Tongue (tissue), 2 donors: ENCODE measurements around the gene DHRS9. TPM values are rescaled to one million over a fixed set of nuclear protein-coding genes. Genes with fewer than 3 reads are reported as not detected.
"Not testable (repeated sequence)": the region's sequence is repeated elsewhere in the genome, so short reads cannot be mapped to it uniquely, and the experiment has no call there.

Experiments used
- DNase-seq: peaks from one replicate; pipeline ENCODE4 v3.0.0-alpha.2; 2015
- total RNA-seq: library from RNA; depleted of rRNA; stranded (reverse); fragments of >200 nt; gene quantifications from one replicate; pipeline ENCODE4 v1.2.3, GENCODE V29; 2014

Gene DHRS9
- total RNA-seq, 1 donor from 2014 or later: 1.6 TPM

- no peak for DNase-seq
These were observed 26.3 kb downstream of the DHRS9 start for GRCh38 chr2:169095621-169096105.

GRCh38 chr2:169104848-169105247 lies 35.5 kb downstream of the DHRS9 start:
- no peak for DNase-seq

- DNase-seq: no peak
These were observed 36.1 kb downstream of the DHRS9 start for GRCh38 chr2:169105476-169105875.

DNA sequence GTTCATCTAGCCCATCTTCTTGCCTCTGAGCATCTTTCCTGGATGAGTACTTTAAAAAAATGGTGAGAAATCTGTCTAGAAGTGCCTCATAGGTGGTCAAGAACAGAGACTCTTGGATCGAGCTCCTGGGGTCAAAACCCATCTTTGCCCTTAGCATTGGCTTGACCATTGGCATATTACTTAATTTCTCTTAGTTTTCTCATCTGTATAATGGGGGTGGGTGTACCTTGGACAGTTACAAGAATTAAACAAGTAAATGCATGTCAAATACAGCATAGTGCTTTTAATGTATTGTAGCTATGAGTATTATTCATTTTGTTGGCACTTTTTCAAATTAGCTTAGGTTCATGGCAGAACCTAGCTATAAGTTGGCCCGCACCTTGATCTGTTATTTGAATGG lies 36.8 kb downstream of the DHRS9 start:
- no peak for DNase-seq

DNA sequence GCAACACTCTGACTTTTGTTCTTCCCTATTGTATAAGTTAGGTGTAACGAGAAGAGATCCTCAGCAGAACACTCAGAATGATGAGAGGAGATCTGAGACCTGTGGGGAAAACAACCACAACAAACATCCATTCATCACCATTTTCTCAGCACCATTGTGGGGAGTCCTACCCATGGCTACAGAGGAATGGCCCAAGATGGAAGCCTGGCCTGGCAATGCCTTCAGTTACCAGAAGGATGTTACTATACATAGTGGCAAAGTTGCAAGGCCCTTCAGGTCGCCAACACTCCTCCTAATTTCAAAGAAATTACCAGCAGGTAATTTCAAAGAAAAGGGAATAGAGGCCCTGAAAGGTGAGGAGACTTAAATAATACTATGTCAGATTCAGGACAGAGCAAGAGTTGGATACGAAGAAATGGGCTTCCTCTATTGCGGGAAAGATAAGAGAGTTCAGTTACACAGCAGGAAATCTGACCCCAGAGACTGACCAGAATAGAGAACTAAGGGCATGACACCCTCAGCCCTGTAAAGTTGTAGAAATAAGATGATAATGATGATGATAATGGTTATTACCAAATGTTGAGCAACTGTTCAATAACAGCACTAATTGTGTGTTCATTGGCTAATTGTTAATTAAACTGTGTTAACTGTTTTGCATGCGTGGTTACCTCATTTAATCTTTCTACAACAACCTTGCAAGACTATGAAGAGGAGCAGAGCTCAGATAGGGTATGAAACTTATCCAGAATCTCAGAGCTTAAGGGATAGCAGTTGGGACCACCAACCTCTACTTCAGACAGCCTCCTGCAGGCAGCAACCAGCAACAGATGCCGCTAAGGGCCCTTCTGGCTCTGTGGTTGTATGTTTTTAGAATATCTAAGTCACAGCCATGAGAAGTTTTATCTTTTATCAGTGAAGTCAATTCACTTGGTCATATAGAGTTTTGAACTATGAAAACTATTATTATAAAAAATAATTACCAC lies 37.5 kb downstream of the DHRS9 start:
- DNase-seq: no peak

DNA sequence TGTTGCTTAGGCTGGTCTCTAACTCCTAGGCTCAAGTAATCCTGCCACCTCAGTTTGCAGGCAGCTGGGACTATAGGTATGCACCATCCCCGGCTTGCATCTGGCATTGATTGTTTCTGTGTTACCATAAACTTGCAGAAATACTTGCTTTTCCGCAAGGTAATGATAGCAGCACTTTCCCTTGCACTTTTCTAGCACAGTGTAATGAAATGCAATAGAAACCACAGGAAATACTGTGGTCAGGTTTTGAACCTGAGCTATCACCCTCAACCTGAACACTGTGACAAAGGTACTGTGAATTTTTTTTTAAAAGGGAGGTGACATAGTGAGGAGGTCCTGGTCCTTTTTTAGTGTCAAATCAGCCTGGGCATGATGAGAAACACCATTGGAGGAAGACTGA lies 38.3 kb downstream of the DHRS9 start:
- no peak for DNase-seq

DNA sequence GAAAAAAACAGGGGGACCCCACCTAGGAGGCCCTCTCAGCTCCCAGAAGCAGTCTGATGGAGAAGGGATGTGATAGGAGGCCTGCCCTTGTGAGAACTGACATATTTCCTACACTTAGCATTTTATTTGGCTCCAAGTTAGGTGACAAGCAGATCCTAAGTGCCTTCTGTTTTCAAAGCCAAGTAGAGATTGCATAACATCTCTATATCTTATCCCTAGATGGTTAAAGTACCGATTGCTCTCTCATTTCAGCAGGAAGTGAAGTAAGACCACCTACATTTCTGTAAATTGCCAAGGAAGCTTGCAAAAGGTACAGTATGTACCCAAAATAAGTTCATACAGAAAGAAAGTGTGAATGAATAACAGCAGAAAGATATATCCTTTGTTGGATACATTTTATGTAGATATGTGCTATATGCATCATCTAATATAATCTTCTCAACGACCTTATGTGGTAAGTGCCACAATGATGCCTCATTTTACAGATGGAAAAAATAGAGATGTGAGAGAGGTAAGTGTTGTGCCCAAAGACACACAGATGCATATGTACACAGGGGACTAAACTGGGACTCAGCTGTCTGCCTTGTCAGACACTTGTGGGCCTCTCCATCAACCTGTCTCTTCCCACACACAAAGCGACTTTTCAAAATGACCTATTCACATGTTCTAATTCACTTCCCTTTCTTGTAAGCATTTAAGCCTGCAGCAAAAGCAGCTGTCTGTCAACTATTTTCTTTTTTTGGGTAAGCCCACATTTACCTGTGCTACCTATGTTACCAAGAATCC lies 38.9 kb downstream of the DHRS9 start:
- DNase-seq: no peak

DNA sequence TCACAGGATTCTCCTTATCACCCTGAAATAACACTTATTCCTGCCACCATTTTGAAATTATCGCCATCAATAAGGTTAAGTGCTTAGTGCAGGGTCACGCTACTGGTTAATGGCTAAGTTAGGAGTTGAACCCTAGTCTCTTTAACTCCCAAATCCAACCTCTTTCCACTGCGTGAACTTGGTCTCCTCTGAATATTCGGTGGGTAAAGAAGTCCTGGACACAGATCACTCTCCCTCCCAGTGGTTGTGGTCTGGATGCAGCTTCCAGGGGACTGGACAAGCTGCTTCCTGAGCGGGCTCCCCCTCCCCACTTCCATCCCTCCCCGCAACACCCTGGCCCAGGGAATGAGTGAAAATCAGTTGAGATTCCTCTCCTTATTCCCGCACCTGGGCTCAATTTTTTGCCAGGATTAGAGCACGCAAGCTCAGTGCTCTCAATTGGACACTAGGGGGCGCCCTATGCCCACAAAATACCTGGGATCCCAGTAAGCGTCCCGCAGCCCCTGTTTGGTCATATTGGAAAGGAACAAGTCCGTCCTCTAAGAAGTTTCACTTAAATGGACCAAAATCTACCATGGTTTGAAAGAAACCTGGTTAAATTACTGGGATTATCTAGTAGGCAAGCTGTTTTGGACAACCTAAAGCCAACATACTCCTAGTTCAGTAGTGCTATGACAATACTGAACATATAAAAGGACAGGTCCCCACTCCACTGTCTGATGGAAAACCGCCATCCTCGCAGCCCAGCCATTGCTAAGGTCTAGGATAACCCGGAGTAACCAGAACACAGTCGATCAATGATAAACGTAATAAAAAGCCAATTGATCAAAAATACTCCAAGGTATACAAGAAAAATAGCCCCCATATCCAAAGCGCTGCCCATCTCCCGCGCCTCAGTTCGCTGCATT lies 40.4 kb downstream of the DHRS9 start:
- peak; percentile 89 for DNase-seq

GRCh38 chr2:169110419-169110818 lies 41.1 kb downstream of the DHRS9 start:
- no peak for DNase-seq

DNA sequence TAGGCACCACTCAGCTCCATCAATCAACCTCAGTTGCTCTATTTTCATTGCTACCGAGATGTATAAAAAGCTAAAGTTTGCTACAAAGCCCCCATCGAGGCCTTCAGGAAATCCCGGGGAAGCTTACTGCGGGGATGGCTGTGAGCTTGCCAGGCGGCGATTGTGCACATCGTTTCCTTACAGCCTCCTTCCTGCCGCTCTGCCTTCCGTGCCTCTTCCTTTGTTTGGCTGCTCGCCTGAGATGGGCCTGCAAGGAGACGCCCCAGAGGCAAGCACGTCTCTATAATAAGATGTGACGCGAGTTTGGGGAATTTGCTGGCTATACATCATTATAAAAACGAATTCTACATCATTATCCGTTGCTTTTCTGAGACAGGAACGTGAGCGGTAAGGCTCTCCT lies 41.6 kb downstream of the DHRS9 start:
- no peak for DNase-seq

DNA sequence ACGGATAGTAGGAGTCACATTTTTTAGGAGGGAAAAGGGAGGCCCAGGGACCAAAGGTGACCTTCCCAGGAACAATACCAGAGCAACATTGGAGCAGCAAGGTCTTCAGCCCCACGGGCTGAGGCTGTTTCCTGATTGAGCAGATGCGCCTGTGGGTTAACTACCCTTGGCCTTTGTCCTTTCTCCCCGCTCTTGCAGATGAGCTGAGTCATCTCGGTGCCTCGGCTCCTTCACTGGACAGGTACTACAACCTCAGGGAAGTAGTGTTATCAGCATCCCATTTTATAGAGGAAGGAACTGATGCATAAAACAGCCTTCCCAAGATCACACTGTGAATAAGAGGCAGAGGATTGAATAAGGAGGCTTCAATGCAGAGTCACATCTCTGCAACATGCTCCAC lies 43.5 kb downstream of the DHRS9 start:
- DNase-seq: no peak

GRCh38 chr2:169114056-169114455 lies 44.7 kb downstream of the DHRS9 start:
- no peak for DNase-seq

DNA sequence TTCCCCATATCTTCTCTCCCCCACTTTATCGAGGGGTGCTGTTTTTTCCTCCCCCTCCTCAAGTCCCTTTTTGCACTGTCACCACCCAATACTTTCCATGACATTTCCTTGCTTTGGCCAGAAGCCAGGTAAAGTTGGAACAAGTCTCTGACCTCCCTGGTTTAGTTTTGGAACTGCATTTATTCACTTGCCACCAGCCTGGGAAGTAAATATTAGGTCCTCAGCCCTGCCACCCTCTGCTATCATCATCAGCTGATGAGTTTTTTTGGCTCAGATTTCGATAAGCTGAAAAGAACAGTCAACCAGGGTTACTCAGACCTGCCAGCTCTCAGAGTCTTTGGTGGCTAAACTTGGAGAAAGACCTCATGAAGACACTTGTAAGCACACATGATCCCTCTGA lies 47.0 kb downstream of the DHRS9 start:
- no peak for DNase-seq

- DNase-seq: no peak
These were observed 47.6 kb downstream of the DHRS9 start for GRCh38 chr2:169116993-169117392.

DNA sequence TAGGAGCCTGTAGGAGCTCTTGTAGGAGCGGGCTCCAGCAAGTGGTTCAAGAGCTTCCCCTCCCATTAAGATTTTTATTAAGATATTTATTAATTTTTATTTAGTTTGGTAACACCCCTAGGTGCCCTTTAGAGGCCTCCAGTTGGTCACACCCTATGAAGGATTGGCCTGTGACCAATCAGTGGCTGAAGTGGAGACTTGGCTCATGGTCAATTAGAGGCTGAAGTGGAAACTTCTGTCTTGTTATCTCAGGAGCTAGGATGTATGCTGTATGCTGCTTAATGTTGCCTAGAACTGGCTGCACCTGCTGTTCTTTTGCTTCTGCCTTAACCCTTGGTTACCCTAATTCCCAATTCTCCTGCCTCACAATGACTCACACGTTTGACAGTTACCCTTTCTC lies 48.7 kb downstream of the DHRS9 start:
- no peak for DNase-seq

DNA sequence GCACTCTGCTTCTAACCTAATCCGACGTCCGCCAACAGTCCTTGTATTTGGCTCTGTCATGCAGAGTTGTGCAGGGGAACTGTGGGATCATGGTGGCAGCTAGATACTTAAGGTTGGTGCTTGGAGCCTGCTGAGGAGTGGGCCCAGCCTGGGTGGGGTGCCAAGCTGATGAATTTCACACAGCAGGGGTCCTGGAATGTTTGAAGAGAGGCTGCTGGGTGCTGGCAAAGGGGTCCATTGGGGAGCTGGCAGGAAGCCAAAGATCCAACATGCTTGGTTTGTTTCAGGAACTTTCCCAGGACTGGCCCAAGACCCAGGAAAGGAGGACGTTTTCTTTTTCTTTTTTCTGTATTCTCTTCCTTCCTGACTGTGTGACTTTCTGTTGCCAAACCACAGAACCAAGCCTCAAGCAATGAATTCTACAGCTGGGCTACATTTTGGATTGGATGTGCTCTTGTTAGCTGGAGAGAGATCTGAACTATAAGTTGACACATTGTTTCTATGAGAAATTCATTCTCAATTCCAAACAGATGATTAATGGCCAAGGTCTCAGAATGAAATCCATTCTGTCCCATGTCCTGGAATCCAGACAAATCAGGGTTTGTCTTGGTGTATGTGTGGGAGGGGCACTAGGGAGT lies 49.9 kb downstream of the DHRS9 start:
- peak; percentile 17 for DNase-seq

GRCh38 chr2:169119851-169120250 lies 50.5 kb downstream of the DHRS9 start:
- DNase-seq: no peak

- no peak for DNase-seq
These were observed 60.4 kb downstream of the DHRS9 start for GRCh38 chr2:169129703-169130243.

DNA sequence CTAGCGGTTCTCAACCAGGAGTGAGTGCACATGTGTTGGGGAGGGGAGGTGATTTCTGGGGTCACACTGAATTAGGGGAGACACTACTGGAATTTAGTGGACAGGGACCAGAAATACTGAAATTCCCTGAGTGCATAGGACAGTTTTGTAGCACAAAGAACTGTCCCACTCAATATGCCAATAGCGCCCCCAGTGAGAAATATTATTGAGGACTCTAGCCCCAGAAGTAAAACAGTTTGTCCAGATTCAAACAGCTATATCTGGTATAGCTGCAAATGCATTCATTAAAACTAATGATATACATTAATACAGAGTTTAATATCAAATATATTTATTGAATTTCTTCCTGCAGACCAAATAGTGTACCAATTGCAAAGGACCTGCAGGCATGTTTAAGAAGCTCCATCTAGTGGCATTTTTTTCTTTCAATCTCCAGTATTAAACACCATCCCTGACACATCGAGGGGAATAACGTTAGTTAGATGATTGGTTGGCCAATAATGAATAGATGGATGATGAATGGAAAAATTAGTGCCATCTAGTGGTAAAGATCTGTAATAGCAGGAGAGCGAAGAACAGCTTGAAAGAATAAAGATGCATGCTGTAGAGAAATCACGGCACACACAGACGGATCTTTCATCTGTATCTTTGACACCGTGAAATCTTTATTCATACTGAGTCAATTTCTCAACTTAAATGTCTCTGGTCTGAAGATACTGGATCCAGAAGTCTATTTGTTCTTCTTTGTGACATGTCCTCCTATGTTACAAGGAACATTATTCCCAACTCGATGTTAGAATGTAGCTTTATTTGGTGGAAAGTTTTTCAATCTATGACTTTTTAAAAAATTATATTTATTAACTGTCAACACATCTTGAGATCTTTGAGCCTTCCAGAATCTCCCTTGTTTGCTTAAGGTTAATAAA lies 62.5 kb downstream of the DHRS9 start:
- DNase-seq: peak; percentile 57

GRCh38 chr2:169134272-169134671 lies 64.9 kb downstream of the DHRS9 start:
- not testable (repeated sequence) for DNase-seq
